Tibial nerve (tissue), 4 donors: Measurements from ENCODE around the gene KIF25. TPM values are rescaled to one million over a fixed set of nuclear protein-coding genes. Genes with fewer than 3 reads are reported as not detected.

ENCODE experiments used
- DNase-seq, 2 donors: peaks; one replicate each; pipeline ENCODE4 v3.0.0-alpha.2; 2019; ENCODE audit warnings: low spot score in 2 of 2
- H3K27ac ChIP-seq, 4 donors: fragments of 200-600 bp; sonication (generic) in 3 of 4; one replicate each; pipeline ENCODE4 v1.5.1; 2017 to 2019; ENCODE audit warnings: mild to moderate bottlenecking in 1 of 4
- H3K27me3 ChIP-seq, 2 donors: fragments of 200-600 bp; sonication (generic) in 1 of 2; one replicate each; pipeline versions ENCODE4 v1.5.1 to v1.6.0; 2017 to 2019
- H3K36me3 ChIP-seq, 3 donors: fragments of 200-600 bp; sonication (generic); one replicate each; pipeline ENCODE4 v1.5.1; 2018 to 2019
- H3K4me1 ChIP-seq, 4 donors: fragments of 200-600 bp; sonication (generic) in 3 of 4; one replicate each; pipeline ENCODE4 v1.5.1; 2017 to 2019
- H3K4me3 ChIP-seq, 4 donors: fragments of 200-600 bp; sonication (generic) in 3 of 4; one replicate each; pipeline ENCODE4 v1.5.1; 2017 to 2019; ENCODE audit warnings: mild to moderate bottlenecking in 1 of 4, moderate library complexity in 1 of 4
- H3K9me3 ChIP-seq, 4 donors: fragments of 200-600 bp; sonication (generic) in 3 of 4; one replicate each; pipeline ENCODE4 v1.5.1; 2017 to 2019
- EP300 ChIP-seq, 2 donors: sonication (generic); formaldehyde crosslinking; IDR thresholded peaks; one replicate each; pipeline ENCODE4 v1.6.1; 2017; ENCODE audit warnings: antibody characterized with exemption in 2 of 2, mild to moderate bottlenecking in 1 of 2
- POLR2A ChIP-seq, 2 donors: fragments of 450-650 bp; IDR thresholded peaks; one replicate each; pipeline ENCODE4 v1.6.1; 2017; ENCODE audit warnings: antibody characterized with exemption in 2 of 2, mild to moderate bottlenecking in 2 of 2, moderate library complexity in 2 of 2
- WGBS, 2 donors: methylation state at CpG; one replicate each; pipeline ENCODE4 v1.1.5; 2018; 5-methylcytosine and 5-hydroxymethylcytosine counted together
- total RNA-seq, 4 donors: library from RNA; depleted of rRNA; stranded (reverse); fragments of >200 nt; gene quantifications; one replicate each; pipeline ENCODE4 v1.1.0, GENCODE V29; 2016
- TF ChIP-seq, protein P1 (sequence below), 5 experiments: fragments of 200-600 bp in 3 of 5; fragments of 450-650 bp in 2 of 5; sonication (generic) in 3 of 5; IDR thresholded peaks; one replicate each; pipeline ENCODE4 v1.5.1; 2016 to 2019; ENCODE audit warnings: antibody characterized with exemption in 5 of 5, mild to moderate bottlenecking in 3 of 5, moderate library complexity in 2 of 5

Gene KIF25
- total RNA-seq, 4 donors from 2014 or later: not detected

DNA sequence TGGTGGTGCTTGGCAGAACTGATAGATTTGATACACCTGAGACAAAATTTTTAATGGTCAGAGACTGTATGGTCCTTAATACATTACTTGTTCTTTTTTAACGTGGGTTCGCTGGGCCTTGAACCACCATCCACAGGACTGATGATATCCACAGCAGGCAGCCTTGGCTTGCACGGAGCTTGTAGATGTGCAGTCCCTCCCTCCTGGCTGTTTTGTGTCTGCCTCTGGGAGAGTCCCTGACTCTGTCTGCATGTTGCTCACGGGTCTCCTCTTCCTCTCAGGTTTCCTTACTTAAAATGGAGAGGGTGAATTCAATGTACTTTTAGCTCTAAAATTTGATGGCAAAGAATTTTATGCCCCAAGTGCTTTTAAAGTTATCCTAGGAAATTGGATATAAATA lies 17.5 kb downstream of the KIF25 start:
- Histone ChIP-seq H3K4me1 (peaks cover 0 to 33% (median 2%) of the 10 kb centered on the region in 4 donors), H3K27ac (no peak overlapping the region), H3K4me3 (no peak overlapping the region), H3K9me3 (peaks cover 0 to 37% (median 11%) of the 10 kb centered on the region in 4 donors), H3K36me3 (no peaks in the 10 kb centered on the region), H3K27me3 (no peaks in the 10 kb centered on the region)
- TF ChIP-seq, protein P1, sequence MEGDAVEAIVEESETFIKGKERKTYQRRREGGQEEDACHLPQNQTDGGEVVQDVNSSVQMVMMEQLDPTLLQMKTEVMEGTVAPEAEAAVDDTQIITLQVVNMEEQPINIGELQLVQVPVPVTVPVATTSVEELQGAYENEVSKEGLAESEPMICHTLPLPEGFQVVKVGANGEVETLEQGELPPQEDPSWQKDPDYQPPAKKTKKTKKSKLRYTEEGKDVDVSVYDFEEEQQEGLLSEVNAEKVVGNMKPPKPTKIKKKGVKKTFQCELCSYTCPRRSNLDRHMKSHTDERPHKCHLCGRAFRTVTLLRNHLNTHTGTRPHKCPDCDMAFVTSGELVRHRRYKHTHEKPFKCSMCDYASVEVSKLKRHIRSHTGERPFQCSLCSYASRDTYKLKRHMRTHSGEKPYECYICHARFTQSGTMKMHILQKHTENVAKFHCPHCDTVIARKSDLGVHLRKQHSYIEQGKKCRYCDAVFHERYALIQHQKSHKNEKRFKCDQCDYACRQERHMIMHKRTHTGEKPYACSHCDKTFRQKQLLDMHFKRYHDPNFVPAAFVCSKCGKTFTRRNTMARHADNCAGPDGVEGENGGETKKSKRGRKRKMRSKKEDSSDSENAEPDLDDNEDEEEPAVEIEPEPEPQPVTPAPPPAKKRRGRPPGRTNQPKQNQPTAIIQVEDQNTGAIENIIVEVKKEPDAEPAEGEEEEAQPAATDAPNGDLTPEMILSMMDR (IDR thresholded peaks at IDR 0.05): no peak
- no peak for TF ChIP-seq POLR2A (IDR thresholded peaks at IDR 0.05)
- WGBS, 2 donors: 77 to 78% methylated on average over 4 of the region's 4 CpGs
- no peak for DNase-seq

DNA sequence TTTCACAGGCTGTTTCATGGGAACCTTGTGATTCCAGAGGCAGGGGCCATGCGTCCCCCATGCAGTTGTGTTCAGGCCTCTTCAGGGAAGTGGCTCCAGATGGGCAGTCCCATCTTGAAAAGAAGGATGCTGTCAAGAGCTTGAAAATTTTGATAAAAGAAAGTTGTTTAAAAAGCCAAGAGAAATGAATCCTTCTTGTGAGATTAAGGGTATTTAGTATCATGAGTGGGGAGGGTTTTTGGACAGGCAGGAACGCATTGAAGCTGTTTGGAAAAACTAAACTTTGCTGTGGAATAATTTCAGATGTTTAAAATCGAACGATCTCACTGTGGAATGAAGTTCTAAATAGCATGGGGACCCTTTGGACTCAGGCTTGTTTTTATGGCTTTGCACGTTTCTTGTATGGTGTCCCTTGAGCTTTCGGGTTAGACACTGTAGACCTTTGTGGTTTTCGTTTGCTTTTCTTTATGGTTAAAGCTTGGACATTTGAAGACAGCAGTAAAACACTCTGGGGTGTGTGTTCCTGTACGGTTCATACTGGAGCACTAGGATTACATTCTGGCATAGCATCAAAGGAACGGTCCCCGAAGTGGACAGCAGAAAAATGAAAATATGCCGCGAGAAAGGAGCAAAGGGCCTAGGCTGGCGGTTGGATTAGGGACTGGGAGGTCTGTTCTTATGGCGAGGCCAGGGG lies 18.2 kb downstream of the KIF25 start:
- no peak for DNase-seq
- Histone ChIP-seq H3K27ac (no peak overlapping the region), H3K36me3 (no peaks in the 10 kb centered on the region), H3K4me3 (no peak overlapping the region), H3K9me3 (peaks cover 0 to 31% (median 8%) of the 10 kb centered on the region in 4 donors), H3K4me1 (peaks cover 0 to 33% (median 2%) of the 10 kb centered on the region in 4 donors), H3K27me3 (no peaks in the 10 kb centered on the region)
- TF ChIP-seq EP300 (IDR thresholded peaks at IDR 0.05): no peak
- TF ChIP-seq, protein P1 (IDR thresholded peaks at IDR 0.05): no peak
- no peak for TF ChIP-seq POLR2A (IDR thresholded peaks at IDR 0.05)
- 63 to 72% methylated on average over 14 of the region's 14 CpGs for WGBS, 2 donors

DNA sequence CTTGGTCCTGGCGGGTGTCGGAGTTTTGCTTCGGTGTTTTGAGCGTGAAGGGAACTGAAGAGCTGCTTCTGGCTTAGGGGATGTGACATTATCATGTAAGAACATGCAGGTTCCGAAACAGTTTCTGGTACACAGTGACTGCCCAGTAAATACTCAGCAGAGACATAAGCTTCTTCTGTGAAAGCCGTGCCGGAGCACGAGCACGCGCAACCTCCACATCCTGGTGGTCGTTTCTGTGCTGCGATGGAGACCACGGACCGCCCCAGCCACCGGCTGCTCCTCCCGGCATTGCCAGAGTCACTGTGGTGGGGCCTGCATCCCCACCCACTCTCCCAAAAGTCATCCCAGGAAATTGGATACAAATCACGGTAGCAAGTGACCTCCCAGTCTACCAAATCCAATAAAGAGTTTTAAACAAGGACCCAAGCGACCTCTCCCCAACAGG lies 18.7 kb downstream of the KIF25 start:
- Histone ChIP-seq H3K27me3 (no peaks in the 10 kb centered on the region), H3K36me3 (no peaks in the 10 kb centered on the region), H3K4me1 (peaks cover 0 to 33% (median 2%) of the 10 kb centered on the region in 4 donors), H3K4me3 (peak overlapping the region in 1 of 4 donors; percentile 13), H3K27ac (peak overlapping the region in 1 of 4 donors; percentile 8), H3K9me3 (peaks cover 0 to 25% (median 6%) of the 10 kb centered on the region in 4 donors)
- 82 to 89% methylated on average over 18 of the region's 18 CpGs for WGBS, 2 donors
- no peak for DNase-seq
- TF ChIP-seq, protein P1 (IDR thresholded peaks at IDR 0.05): no peak
- TF ChIP-seq POLR2A (IDR thresholded peaks at IDR 0.05) (no peak), EP300 (IDR thresholded peaks at IDR 0.05) (no peak)

DNA sequence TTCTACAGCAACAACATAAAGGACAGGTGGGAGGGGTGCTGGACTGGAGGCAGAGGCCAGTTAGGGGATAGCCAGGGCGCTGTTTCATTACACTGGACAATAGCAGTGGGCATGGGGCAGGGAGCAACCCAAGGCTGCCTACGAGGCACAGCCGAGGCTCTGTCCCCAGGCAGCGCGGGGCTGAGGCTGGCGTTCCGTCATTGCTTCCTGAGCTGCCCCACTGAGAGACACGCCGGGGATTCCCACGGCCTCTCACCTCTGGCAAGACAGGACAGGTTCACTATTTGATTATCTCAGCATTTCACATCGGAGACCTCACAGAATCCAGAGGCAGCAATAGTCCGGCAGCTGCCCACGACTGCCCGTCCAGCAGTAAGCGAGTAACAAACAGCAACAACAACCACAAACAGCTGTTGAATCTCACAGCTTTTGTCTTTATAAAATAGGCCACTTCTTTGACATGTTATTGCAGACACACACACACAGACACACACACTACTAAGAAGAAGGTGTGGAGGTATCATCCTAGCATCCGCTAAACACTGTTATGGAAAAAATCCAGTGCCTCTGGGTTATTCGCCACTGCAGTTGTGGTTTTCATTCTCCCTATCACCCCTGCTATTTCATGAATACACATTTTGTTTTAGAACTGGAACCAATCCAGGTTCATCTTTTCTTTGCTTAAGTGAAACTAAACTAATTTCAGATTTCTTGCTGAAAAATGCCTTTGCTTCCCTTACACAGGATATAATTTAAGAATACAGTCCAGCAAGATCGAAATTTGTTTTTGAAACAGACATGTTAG lies 19.5 kb downstream of the KIF25 start:
- Histone ChIP-seq H3K4me1 (peaks cover 0 to 33% (median 2%) of the 10 kb centered on the region in 4 donors), H3K4me3 (peak overlapping the region in 3 of 4 donors; percentile 3 to 13 (median 12)), H3K27ac (peak overlapping the region in 1 of 4 donors; percentile 8), H3K9me3 (peaks cover 0 to 18% (median 3%) of the 10 kb centered on the region in 4 donors), H3K27me3 (no peaks in the 10 kb centered on the region), H3K36me3 (no peaks in the 10 kb centered on the region)
- WGBS, 2 donors: 38 to 43% methylated on average over 16 to 18 of the region's 18 CpGs
- no peak for TF ChIP-seq POLR2A (IDR thresholded peaks at IDR 0.05)
- TF ChIP-seq EP300 (IDR thresholded peaks at IDR 0.05): no peak
- TF ChIP-seq, protein P1 (IDR thresholded peaks at IDR 0.05): no peak
- DNase-seq: no peak

DNA sequence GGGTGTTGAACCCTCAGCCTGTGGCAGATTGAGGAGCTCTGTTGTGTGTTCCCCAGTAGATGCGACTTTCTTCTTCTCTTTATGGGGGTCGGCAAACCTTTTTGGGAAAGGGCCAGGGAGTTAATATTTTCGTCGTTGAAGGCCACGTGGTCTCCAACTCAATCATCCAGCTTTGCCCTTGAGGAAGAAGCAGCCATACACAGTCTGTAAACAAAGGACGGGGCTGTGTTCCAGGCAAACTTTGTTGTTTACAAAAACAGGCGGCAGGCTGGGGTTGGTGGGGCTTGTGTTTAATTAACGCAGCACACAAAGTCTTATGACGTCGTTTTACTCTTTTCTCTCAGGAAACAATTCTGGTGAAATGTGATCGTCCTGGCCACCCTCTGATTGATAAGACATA lies 20.2 kb downstream of the KIF25 start:
- TF ChIP-seq POLR2A (IDR thresholded peaks at IDR 0.05) (no peak), EP300 (IDR thresholded peaks at IDR 0.05) (no peak)
- TF ChIP-seq, protein P1 (IDR thresholded peaks at IDR 0.05): no peak
- WGBS, 2 donors: 50 to 51% methylated on average over 11 of the region's 11 CpGs
- Histone ChIP-seq H3K4me3 (no peak overlapping the region), H3K27me3 (no peaks in the 10 kb centered on the region), H3K36me3 (no peaks in the 10 kb centered on the region), H3K4me1 (peaks cover 0 to 33% (median 2%) of the 10 kb centered on the region in 4 donors), H3K9me3 (peaks cover 0 to 11% (median 0%) of the 10 kb centered on the region in 4 donors), H3K27ac (no peak overlapping the region)
- DNase-seq: no peak
